ENCODE data around the gene IFT27.

- TF ChIP-seq REST (IDR thresholded peaks at IDR 0.05; ENCODE audit: insufficient read depth in 1 of 2, low read depth in 2 of 2, low read length in 2 of 2), result no peak
- no peak for TF ChIP-seq FOXP2 (optimal IDR thresholded peaks at IDR 0.05; ENCODE audit: borderline replicate concordance, extremely low read depth, extremely low read length, insufficient read depth)
- TF ChIP-seq POLR2AphosphoS5 (IDR thresholded peaks at IDR 0.05; ENCODE audit: low read depth, low read length), result no peak
- no peak for TF ChIP-seq TAF1 (IDR thresholded peaks at IDR 0.05; ENCODE audit: borderline replicate concordance, insufficient read depth, low read length)
- TF ChIP-seq SIN3A (IDR thresholded peaks at IDR 0.05; ENCODE audit: borderline replicate concordance, insufficient read depth, low read length), result no peak
Measured at GRCh38 chr22:36816339-36816635, 40.4 kb upstream of the IFT27 start.
